Measurements from ENCODE around the gene ZCWPW1.
"Not testable (repeated sequence)": the region's sequence is repeated elsewhere in the genome, so short reads cannot be mapped to it uniquely, and the experiment has no call there.

The ZCWPW1 gene

GRCh38 chr7:100464791-100465190 is 36.3 kb upstream of the ZCWPW1 start:
- DNase-seq (ENCODE audit: low read depth, low spot score), result no peak
- TF ChIP-seq FOXP2 (optimal IDR thresholded peaks at IDR 0.05; ENCODE audit: control extremely low read depth, extremely low read length, insufficient read depth) (no peak), EZH2 (IDR thresholded peaks at IDR 0.05) (no peak), POLR2AphosphoS5 (IDR thresholded peaks at IDR 0.05; ENCODE audit: borderline replicate concordance, low read depth, low read length) (no peak)
- H3K36me3 ChIP-seq (ENCODE audit: insufficient read depth, low read length), result no peaks in the 10 kb centered on the region; the same call in 1 of the 2 replicates
- no peaks in the 10 kb centered on the region for H3K9me3 ChIP-seq (ENCODE audit: low read depth, low read length)
- no peak overlapping the region for H3K27ac ChIP-seq
- H3K9ac ChIP-seq (ENCODE audit: insufficient read length), result no peak overlapping the region
- H3K4me3 ChIP-seq, result no peak overlapping the region

GRCh38 chr7:100464210-100464660 is 35.7 kb upstream of the ZCWPW1 start, which contains the start of gene SPACDR:
Gene SPACDR, minus strand, starts transcription at chr7:100464260. Its CDS starts 235 bp downstream, at chr7:100464025.
- Histone ChIP-seq H3K9me3 (ENCODE audit: low read depth, low read length) (no peaks in the 10 kb centered on the region), H3K9ac (ENCODE audit: insufficient read length) (no peak within 1 kb of the TSS), H3K27ac (no peak within 1 kb of the TSS), H3K36me3 (ENCODE audit: insufficient read depth, low read length) (no peaks in the 10 kb centered on the region; the same call in 1 of the 2 replicates), H3K4me3 (no peak within 1 kb of the TSS)
- no peak for DNase-seq (ENCODE audit: low read depth, low spot score)
- TF ChIP-seq POLR2AphosphoS5 (IDR thresholded peaks at IDR 0.05; ENCODE audit: borderline replicate concordance, low read depth, low read length) (no peak), FOXP2 (optimal IDR thresholded peaks at IDR 0.05; ENCODE audit: control extremely low read depth, extremely low read length, insufficient read depth) (no peak), EZH2 (IDR thresholded peaks at IDR 0.05) (no peak)

- Histone ChIP-seq H3K4me3 (no peak overlapping the region), H3K27ac (no peak overlapping the region), H3K36me3 (ENCODE audit: insufficient read depth, low read length) (no peaks in the 10 kb centered on the region), H3K9me3 (ENCODE audit: low read depth, low read length) (no peaks in the 10 kb centered on the region), H3K9ac (ENCODE audit: insufficient read length) (no peak overlapping the region)
- DNase-seq (ENCODE audit: low read depth, low spot score), result no peak
- TF ChIP-seq EZH2 (IDR thresholded peaks at IDR 0.05) (no peak), POLR2AphosphoS5 (IDR thresholded peaks at IDR 0.05; ENCODE audit: borderline replicate concordance, low read depth, low read length) (no peak), FOXP2 (optimal IDR thresholded peaks at IDR 0.05; ENCODE audit: control extremely low read depth, extremely low read length, insufficient read depth) (no peak)
Measured at GRCh38 chr7:100457033-100457432, 28.5 kb upstream of the ZCWPW1 start.

GRCh38 chr7:100456562-100456961 is 28.1 kb upstream of the ZCWPW1 start:
- no peak for TF ChIP-seq POLR2AphosphoS5 (IDR thresholded peaks at IDR 0.05; ENCODE audit: borderline replicate concordance, low read depth, low read length)
- TF ChIP-seq EZH2 (IDR thresholded peaks at IDR 0.05), result no peak
- TF ChIP-seq FOXP2 (optimal IDR thresholded peaks at IDR 0.05; ENCODE audit: control extremely low read depth, extremely low read length, insufficient read depth), result no peak
- H3K9ac ChIP-seq (ENCODE audit: insufficient read length), result no peak overlapping the region
- no peaks in the 10 kb centered on the region for H3K9me3 ChIP-seq (ENCODE audit: low read depth, low read length)
- H3K4me3 ChIP-seq, result no peak overlapping the region
- H3K27ac ChIP-seq, result no peak overlapping the region
- no peak for DNase-seq (ENCODE audit: low read depth, low spot score)
- no peaks in the 10 kb centered on the region for H3K36me3 ChIP-seq (ENCODE audit: insufficient read depth, low read length)

GRCh38 chr7:100455206-100455605 is 26.7 kb upstream of the ZCWPW1 start:
- H3K9ac ChIP-seq (ENCODE audit: insufficient read length), result no peak overlapping the region
- DNase-seq (ENCODE audit: low read depth, low spot score), result no peak
- no peak overlapping the region for H3K27ac ChIP-seq
- H3K4me3 ChIP-seq, result no peak overlapping the region
- TF ChIP-seq FOXP2 (optimal IDR thresholded peaks at IDR 0.05; ENCODE audit: control extremely low read depth, extremely low read length, insufficient read depth) (no peak), EZH2 (IDR thresholded peaks at IDR 0.05) (no peak), POLR2AphosphoS5 (IDR thresholded peaks at IDR 0.05; ENCODE audit: borderline replicate concordance, low read depth, low read length) (no peak)
- H3K36me3 ChIP-seq (ENCODE audit: insufficient read depth, low read length), result no peaks in the 10 kb centered on the region
- no peaks in the 10 kb centered on the region for H3K9me3 ChIP-seq (ENCODE audit: low read depth, low read length)

GRCh38 chr7:100453854-100454253 is 25.4 kb upstream of the ZCWPW1 start:
- H3K36me3 ChIP-seq (ENCODE audit: insufficient read depth, low read length); H3K9me3 ChIP-seq (ENCODE audit: low read depth, low read length); H3K4me3 ChIP-seq; DNase-seq (ENCODE audit: low read depth, low spot score); H3K27ac ChIP-seq; H3K9ac ChIP-seq (ENCODE audit: insufficient read length): not testable (repeated sequence)

- no peak overlapping the region for H3K9ac ChIP-seq (ENCODE audit: insufficient read length)
- H3K27ac ChIP-seq, result no peak overlapping the region
- H3K9me3 ChIP-seq (ENCODE audit: low read depth, low read length), result no peaks in the 10 kb centered on the region
- no peak for TF ChIP-seq POLR2AphosphoS5 (IDR thresholded peaks at IDR 0.05; ENCODE audit: borderline replicate concordance, low read depth, low read length)
- TF ChIP-seq EZH2 (IDR thresholded peaks at IDR 0.05), result no peak
- TF ChIP-seq FOXP2 (optimal IDR thresholded peaks at IDR 0.05; ENCODE audit: control extremely low read depth, extremely low read length, insufficient read depth), result no peak
- no peak for DNase-seq (ENCODE audit: low read depth, low spot score)
- no peaks in the 10 kb centered on the region for H3K36me3 ChIP-seq (ENCODE audit: insufficient read depth, low read length)
- no peak overlapping the region for H3K4me3 ChIP-seq
Measured at GRCh38 chr7:100452513-100452912, 24.0 kb upstream of the ZCWPW1 start.

GRCh38 chr7:100449190-100449795 is 20.8 kb upstream of the ZCWPW1 start:
- H3K4me3 ChIP-seq, result no peak overlapping the region
- no peak for DNase-seq (ENCODE audit: low read depth, low spot score)
- no peaks in the 10 kb centered on the region for H3K9me3 ChIP-seq (ENCODE audit: low read depth, low read length)
- TF ChIP-seq EZH2 (IDR thresholded peaks at IDR 0.05), result no peak
- TF ChIP-seq FOXP2 (optimal IDR thresholded peaks at IDR 0.05; ENCODE audit: control extremely low read depth, extremely low read length, insufficient read depth), result no peak
- no peak for TF ChIP-seq POLR2AphosphoS5 (IDR thresholded peaks at IDR 0.05; ENCODE audit: borderline replicate concordance, low read depth, low read length)
- H3K27ac ChIP-seq, result no peak overlapping the region
- H3K9ac ChIP-seq (ENCODE audit: insufficient read length), result no peak overlapping the region
- no peaks in the 10 kb centered on the region for H3K36me3 ChIP-seq (ENCODE audit: insufficient read depth, low read length)

GRCh38 chr7:100447363-100447762 is 18.9 kb upstream of the ZCWPW1 start:
- not testable (repeated sequence) for H3K27ac ChIP-seq; DNase-seq (ENCODE audit: low read depth, low spot score); H3K9me3 ChIP-seq (ENCODE audit: low read depth, low read length); H3K36me3 ChIP-seq (ENCODE audit: insufficient read depth, low read length); H3K4me3 ChIP-seq; H3K9ac ChIP-seq (ENCODE audit: insufficient read length)

Data from SK-N-MC (cell line).